GM18526 (cell line): Measurements from ENCODE around the gene ADGRB3.

Experiments used
- POLR2A ChIP-seq: IDR thresholded peaks from 3 replicates; pipeline ENCODE4 v1.6.1; 2011; ENCODE audit not compliant: insufficient read length; ENCODE audit errors: extremely low read depth

ADGRB3 gene

DNA sequence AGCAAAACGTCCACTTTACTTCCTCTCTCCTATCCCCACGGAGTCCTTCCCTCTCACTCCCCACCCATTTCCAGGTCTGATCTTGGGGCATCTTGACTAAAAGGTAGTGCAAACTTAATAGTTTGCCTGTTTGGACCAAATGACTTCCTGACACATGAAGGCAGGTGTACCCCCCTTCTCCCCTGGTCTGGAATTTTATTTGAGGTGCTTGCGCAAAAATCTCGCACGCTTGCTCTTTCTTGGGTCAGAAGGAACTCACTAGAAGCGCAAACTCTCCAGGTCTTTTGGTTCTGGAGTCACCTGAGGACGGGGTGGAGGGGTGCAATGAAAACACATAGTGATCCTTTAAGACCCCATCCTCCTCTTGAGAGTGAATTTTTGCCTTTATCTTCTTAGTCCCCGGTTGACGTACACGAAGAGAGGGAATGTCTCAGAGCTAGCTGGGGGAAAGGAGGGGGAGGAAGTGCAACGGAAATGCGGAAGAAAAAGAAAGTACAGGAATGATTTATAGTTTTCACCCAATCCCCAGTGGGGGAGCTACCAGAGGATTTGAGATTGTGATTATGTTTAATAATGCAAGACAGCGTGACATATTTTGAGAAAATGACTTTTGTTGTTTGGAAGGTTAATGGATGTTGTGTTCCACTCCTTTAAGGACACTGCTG is 4.9 kb downstream of the ADGRB3 start:
- TF ChIP-seq POLR2A = no peak

DNA sequence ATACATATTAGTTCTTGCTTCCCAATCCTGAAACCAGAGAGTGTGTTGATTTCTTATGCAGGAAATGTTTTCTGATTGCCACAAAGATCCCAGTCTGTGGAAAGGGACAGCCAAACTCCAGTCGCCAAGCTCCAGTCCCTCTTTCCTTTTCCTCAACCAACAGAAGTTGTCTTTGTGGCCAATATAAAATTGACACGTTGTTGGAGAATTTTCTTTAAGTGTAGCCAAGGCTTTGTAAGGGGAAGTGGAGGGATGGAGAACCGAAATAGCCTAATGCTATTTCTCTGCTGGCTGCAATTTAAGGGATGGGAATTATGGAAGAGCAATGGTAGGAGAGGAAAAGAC is 5.4 kb downstream of the ADGRB3 start:
- TF ChIP-seq POLR2A = no peak

DNA sequence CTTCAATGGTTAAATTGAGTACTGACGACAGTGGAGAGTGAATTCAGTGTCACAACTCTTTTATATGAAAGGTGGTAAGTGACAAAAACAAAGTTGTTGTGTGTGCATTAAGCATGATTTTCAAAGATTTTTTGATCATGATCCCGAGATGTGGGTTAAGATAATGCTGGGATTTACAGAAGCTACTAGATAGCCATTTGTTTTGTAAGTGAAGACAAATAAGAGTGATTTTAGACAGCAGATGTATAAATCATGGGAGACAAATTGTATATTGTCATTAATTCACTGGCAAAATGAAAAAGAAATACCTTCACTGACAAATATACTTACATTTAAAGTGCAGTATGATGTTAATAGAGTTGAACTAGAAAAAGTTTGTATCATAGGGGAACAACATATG is 6.1 kb downstream of the ADGRB3 start:
- TF ChIP-seq POLR2A = no peak

DNA sequence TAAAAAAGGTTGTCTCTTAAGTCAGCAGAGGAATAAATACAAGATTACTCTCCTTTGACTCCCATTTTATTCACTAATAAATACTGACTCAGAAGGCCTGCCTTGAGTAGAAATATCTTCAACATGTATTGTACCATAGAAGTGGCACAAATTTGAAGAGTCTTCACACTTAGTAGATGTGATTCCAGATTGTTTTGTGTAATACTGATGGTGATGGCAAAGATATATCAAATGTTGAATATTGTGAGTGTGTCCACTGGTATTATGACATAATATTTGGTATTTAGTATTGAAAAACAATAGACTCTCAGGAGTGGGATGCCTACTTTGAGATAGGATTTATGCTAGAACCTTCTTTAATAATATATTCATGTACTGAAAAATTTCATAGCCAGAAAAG is 7.0 kb downstream of the ADGRB3 start:
- TF ChIP-seq POLR2A = no peak

DNA sequence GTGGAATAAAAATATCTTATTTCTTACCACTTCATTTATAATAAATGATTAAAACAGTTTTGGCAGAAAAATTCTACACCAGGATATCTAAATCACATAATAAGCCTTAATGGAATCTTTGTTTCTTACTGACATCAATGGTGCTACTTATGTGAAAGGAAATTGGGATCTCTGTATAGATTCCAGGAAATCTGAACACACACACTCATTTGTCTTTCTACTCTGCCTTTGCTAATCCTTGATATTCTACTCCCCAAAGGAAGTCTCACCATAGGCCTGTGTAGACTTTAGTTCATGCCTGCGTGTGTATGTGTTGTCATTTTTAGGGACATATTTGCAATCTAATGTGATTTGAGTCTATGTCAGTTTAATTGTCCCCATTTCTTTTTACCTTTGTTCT is 7.9 kb downstream of the ADGRB3 start:
- TF ChIP-seq POLR2A = no peak

DNA sequence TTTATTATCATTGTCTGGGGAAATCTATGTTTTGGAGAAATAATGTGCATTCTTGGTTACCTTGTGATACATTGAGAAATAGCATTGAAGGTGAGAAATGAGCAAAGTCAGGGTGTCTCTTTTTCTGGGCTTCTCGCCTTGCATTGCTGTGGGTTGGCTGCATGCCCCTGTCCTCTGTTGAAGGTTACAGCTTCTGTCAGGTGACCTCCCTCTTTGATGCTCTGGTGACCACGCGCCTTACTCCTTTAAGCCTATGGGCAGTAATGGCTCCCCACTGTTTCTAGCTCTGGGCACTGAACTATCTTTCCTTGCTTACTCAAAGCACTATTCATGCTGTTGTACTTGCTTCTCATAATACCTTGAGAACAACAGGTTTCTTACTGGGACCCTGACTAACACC is 14.6 kb downstream of the ADGRB3 start:
- TF ChIP-seq POLR2A = no peak

DNA sequence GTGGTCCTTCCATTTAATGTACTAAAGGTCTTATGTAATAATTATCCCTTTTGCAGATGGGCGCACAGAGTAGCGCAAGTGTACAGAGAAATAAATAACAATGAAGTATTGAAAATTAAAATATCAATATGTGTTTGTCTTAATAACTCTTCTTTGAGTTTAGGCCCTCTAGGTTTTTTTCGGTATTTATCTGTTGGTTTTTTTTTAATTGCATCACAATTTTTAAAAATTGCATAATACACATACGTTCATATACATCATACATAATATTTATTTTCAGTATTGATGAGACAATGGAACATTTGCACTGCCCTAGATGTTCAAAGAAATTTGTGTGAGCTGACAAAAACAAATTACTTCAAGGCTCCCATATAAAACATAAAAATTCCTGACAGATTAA is 15.1 kb downstream of the ADGRB3 start:
- no peak for TF ChIP-seq POLR2A

DNA sequence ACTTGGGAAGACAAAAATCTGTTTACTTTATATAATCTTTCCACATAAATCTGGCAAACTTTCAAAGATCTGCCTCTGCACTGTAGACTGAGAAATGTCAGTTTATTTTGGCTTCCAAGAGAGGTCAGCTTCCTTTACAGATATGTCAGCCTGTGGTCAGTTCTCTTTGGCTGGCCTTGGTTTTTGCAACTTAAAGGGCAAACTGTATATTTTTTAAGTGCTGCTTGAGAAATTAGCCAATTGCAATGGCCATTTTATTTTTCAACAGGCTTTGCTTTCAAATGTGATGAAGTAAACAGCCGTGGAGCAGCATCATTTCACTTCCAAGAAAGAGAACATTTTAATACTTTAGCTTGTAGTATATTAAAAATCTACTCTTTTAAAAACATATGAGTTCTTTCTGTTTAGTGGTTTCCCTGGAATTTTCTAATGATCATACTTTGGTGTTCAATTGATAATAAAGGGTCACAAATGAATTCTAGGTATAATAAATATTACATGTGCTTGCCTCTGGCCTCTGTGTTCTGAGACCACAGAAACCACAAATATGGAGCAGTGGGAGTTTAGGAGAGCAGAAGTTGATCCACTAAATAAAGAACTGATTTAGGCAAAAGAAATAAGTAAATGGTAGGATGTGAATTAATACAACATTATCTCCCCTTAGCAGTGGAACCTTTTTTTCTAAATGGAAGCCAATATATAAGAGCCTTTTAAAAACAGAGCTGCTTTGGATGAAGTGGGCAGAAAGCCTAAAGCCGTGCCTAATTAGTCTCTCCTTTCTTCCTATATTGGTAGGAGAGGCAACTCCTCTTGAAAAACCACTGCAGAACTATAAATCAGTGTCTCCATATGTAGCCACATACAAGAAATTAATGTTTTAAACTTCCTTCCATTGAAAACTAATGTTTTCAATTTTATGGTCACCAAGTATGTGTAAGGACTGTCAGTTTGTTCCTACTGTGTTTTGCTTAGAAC is 16.2 kb downstream of the ADGRB3 start:
- no peak for TF ChIP-seq POLR2A

DNA sequence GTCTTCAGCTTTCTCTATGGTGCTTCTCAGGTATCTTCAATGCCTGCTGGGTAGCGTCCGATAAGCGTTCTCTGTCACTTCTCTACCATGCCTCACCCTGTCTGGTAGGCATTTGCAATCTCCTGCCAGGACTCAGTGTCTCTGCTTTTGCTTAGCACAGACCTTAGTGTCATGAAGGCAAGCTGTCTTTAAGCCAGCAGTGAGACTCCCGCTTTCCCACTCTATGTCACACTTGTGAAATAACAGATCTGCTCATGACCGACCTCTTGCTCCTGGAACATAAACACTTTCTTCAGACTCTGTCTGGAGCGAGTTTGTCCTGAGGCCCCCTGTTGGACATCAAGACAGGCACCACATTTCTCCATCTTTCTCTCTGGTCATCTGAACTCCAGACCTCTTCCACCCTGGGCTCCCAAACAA is 17.0 kb downstream of the ADGRB3 start:
- no peak for TF ChIP-seq POLR2A

DNA sequence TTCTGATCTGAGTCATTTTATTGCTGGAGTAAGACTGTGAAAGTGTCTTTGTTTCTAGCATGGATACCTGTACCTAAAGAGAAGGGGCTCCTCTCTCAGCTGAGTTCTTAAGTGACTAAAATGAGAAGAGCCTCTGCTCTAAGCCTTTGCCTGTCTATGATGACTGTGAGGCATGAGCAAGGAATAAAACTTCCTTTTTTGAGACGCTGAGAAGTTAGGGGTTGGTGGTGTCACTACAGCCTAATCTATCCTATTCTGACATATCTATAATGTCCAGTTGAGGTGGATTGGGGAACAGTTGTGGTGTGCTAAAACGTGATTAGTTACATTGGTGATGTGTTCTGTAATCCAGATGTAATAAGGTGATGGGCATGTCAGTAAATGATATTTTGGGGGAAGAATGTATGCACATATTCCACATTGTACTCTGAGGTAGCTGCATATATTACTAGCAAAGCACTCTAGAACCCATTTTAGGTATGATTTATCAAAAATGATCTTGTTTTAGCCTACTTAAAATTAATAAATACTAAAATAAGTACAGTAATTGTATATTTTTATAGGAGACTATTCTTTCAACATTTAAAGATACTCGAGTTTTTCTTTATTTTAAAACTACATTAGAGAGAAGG is 18.1 kb downstream of the ADGRB3 start:
- TF ChIP-seq POLR2A = no peak

DNA sequence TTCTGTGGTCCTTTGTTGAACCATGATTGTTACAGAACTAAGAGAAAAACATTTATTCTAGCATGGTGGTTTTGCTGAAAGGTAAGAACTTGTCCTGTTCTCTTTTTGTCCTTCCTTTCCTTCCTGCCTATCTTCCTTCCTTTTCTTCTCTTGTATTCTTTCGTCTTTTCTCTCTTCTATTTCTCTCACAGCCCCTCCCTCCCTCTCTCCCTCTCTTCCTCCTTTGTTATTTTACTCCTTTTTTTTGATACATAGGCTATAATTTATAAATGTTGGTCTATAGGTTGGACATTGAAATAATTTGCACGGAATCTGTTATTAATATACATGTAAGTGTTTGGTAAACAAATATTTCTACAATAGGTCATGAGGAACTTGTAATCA is 18.6 kb downstream of the ADGRB3 start:
- TF ChIP-seq POLR2A = no peak

DNA sequence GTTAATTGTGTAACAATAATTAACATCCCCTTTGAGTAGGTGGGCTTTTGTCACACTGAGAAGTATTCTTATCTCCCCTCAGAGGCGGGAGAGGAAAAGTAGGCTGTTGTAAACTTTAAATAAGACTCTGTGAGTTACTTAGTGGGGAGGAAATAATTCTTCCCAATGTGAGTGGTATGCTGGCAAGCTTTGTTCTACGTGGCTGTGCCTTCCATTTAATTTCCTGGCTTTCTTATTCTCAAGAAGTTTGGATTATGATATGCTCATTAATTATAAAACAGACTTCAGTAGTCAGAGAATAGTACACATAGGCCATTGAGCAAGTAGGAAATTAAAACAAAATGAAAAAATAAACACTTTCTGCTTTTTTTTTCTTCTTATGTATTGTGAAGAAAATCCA is 19.1 kb downstream of the ADGRB3 start:
- TF ChIP-seq POLR2A = no peak

DNA sequence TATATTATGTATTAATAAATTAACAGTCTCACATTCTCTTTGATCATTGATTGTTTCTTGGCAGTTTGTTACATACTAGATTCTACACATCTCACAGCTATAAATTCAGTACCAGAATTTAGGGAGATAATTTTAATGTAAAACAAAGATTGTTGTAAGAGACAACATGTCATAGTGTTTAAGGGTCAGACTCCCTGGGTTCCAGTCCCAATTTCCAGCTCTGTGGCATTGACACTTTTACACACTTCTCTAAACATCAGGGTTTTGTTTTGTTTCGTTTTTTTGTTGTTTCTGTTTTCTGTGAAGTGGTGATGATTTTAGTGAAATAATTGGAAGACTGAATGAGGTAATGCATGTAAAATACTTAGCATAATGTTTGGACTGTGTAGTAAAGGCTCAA is 19.9 kb downstream of the ADGRB3 start:
- TF ChIP-seq POLR2A = no peak

DNA sequence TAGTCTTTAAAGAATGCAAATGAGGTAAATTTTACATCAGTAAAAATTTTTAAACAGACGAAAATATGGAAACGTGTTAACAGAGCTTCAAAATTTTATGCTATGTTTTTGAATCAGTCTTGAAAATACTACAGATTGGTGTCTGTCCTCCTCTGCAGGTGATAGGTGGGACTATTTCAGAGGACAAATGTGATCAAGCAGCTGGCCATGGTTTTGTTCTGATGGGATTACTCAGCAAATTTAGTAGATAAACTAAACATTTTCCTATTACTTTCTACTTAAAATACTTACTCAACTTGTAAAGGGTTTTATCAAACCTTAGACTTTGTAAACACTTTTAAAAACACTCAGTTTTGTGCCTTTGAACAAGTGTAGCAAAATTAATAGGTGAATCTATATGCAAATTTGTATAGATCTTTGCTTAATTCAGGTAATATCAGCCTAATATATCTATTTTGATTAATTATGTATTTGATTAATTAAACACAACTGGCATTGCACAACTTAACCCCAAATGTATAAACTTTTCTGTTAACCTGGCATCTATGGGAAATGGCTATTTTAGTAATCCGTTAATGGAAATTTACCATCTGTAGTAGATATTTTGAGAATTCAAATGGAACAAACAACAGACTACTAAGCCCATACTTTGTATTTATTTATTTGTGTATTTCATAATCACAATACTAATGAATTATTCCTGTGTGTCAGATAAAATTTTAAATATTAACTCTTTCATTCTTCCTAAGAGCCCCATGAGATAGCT is 22.5 kb downstream of the ADGRB3 start:
- no peak for TF ChIP-seq POLR2A

DNA sequence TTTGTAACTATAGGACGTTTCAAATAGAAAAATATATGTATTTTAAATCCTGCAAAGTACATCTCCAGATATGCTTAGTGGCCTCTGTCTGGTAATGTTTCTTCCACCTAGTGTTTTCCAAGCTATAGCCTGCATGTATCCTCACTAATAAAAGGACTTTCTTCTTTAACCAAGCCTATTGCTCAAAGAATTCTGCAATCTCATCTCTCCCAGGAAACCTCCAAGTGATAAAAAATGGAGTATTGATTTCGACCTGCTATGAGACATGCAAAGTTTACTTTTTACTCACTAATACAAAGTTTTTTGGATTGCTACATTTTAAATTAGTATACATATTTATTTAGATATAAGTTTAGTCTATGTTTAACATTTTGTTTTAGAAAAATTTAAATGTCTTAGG is 23.3 kb downstream of the ADGRB3 start:
- no peak for TF ChIP-seq POLR2A

DNA sequence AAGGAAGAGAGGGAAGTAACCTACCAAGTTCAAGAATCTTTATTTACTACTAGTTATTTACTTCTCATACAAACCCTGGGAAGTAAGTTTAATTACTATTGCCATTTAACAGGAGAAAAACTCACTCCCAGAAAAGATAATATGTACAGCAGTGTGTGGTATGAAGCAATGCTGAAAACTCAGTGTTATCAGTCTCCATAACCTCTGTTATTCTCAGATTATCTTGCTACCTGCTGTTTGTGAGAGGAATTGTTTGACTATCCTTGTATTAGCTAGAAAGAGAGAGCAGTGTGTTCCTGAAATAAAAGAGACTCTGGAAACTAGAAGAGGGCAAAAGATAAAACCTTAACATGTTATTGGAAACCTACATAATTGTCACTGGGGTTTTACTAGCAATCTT is 38.2 kb downstream of the ADGRB3 start:
- TF ChIP-seq POLR2A = no peak

DNA sequence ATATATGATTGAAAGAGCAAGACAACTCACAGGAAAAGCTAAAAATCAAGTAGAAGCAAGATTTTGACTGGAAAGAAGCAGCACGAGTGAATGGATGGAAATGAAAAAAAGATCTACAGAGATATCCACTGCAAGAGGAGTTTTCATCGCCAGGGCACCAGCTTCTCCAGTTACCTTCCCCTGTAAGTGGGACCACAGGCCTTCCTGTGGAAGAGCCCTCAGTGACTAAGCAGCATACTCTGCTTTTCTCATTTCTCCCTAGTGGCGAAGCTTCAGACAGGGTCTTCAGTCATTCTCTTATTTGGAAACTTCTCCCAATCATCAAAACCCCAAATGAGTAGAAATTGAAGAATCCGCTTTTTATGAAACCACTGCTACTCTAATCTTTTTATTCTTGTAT is 40.5 kb downstream of the ADGRB3 start:
- no peak for TF ChIP-seq POLR2A
